Ovary (tissue), 3 donors: ENCODE measurements around the gene C9orf57.
"Not testable (repeated sequence)": the region's sequence is repeated elsewhere in the genome, so short reads cannot be mapped to it uniquely, and the experiment has no call there.

Experiments
- EP300 ChIP-seq: sonication (generic); formaldehyde crosslinking; IDR thresholded peaks from one replicate; pipeline ENCODE4 v1.6.1; 2017; ENCODE audit warnings: antibody characterized with exemption
- POLR2A ChIP-seq: fragments of 450-650 bp; IDR thresholded peaks from one replicate; pipeline ENCODE4 v1.6.1; 2017; ENCODE audit warnings: antibody characterized with exemption, mild to moderate bottlenecking, moderate library complexity
- TF ChIP-seq, protein P1 (sequence below), 3 donors: fragments of 450-650 bp in 2 of 3; fragments of 200-600 bp in 1 of 3; IDR thresholded peaks; one replicate each; pipeline versions ENCODE4 v1.5.1 to v1.8.0; 2016 to 2022; ENCODE audit warnings: antibody characterized with exemption in 3 of 3, mild to moderate bottlenecking in 1 of 3
- donor health status: DM: no; HTN: no; CAD: no.

DNA sequence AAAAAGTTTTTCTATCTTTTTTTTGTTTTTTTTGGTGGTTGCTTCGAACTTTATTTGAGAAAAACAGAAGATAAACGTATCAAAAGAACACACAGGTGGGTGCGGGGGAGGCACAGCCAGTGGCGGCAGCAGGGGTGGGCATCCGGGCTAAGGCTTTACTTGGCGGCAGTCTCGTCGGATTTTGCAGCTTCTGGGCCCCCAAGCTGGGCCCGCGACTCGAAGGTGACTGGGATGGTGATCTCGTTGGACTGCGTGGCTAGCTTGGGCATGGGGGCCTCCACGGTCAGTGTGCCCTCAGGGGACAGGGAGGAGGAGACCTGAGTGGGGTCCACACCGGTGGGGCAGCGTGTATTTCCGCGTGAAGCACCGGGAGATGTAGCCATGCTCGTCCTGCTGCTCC, 52.7 kb downstream of the C9orf57 start:
- not testable (repeated sequence) for TF ChIP-seq POLR2A, EP300
- TF ChIP-seq, protein P1, sequence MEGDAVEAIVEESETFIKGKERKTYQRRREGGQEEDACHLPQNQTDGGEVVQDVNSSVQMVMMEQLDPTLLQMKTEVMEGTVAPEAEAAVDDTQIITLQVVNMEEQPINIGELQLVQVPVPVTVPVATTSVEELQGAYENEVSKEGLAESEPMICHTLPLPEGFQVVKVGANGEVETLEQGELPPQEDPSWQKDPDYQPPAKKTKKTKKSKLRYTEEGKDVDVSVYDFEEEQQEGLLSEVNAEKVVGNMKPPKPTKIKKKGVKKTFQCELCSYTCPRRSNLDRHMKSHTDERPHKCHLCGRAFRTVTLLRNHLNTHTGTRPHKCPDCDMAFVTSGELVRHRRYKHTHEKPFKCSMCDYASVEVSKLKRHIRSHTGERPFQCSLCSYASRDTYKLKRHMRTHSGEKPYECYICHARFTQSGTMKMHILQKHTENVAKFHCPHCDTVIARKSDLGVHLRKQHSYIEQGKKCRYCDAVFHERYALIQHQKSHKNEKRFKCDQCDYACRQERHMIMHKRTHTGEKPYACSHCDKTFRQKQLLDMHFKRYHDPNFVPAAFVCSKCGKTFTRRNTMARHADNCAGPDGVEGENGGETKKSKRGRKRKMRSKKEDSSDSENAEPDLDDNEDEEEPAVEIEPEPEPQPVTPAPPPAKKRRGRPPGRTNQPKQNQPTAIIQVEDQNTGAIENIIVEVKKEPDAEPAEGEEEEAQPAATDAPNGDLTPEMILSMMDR (IDR thresholded peaks at IDR 0.05): not testable (repeated sequence)
